GM12892 (cell line): ENCODE measurements around the gene PRELID1.

Experiments
- POLR2A ChIP-seq: IDR thresholded peaks from 2 replicates; pipeline ENCODE4 v1.6.1; 2011; ENCODE audit warnings: low read depth, low read length, control low read depth
- TAF1 ChIP-seq: IDR thresholded peaks from 2 replicates; pipeline ENCODE4 v1.6.1; 2011; ENCODE audit warnings: low read depth, mild to moderate bottlenecking, control low read depth, low read length, borderline replicate concordance

GRCh38 chr5:177311392-177311722 lies 7.8 kb downstream of the PRELID1 start:
- no peak for TF ChIP-seq POLR2A
- TF ChIP-seq TAF1, result no peak
